GM21576 (cell line): Measurements from ENCODE around the gene ULK2.
"Not testable (repeated sequence)": the region's sequence is repeated elsewhere in the genome, so short reads cannot be mapped to it uniquely, and the experiment has no call there.

Experiments
- ATAC-seq: cut with Tn5 transposase; IDR thresholded peaks from one replicate; pipeline ENCODE4 v1.9.1; 2021; ENCODE audit warnings: mild to moderate bottlenecking, moderate library complexity; ENCODE audit not compliant: unreplicated experiment

The ULK2 gene

GRCh38 chr17:19768046-19768782 is 99.5 kb downstream of the ULK2 start:
- peak; percentile 41 for ATAC-seq

DNA sequence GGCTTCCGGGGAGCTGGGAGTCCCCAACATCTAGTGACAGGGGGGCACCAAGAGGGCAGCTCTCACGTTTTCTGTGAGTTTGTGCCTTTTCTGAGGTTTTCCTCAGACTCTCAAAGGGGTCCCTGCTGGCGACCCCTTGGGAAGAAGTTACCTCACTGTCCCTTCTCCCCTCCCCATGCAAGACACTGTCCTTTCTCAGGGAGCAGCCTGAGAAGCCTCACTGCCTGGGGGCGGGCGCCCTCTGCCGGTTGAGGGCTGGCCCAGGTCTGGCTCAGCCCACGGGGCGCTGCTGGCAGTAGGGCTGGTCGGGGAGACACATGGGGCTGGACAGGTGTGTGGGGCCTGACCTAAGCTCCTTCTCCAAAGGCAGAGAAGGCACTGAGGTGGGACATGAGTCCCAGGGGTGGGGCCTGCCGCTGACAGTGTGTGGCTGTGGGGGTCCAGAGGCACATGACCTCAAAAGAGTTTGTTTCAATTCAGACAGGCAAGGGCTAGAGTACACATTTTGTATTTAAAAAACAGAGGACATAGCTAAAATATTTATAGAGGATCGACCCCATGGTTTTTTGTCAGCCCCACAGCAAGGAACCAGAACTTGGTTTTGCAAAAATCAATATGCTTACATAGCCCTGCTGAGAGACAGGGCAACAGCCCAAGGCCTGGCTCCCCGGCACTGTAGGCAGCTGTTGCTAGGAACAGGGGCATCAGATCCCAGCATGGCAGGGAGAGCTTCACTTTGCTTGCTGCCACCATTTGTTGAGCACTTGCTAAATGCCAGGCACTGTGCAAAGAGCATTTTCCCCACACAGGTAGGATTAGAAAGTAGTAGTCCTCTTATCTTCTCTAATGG is 101.1 kb downstream of the ULK2 start:
- ATAC-seq: peak; percentile 66

DNA sequence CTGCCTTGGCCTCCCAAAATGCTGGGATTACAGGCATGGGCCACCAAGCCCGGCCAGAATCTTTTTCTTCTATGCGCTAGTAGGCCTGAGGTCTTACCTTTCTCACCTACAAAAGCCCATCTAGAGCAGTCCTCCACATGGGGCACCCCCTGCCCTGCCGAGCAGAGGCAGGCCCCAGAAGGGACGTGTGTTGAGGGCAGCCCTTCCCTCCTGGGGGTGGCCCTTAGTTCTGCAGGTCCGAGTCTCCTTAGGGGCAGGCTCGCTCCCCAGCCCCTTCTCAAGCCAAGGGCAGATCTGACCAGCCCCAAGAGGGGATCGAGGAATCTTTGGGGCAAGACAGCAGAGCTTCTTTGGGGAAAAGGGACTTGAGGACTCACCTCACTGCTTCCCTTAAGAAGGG is 101.7 kb downstream of the ULK2 start:
- ATAC-seq: no peak

GRCh38 chr17:19763991-19764390 is 103.7 kb downstream of the ULK2 start:
- ATAC-seq: not testable (repeated sequence)

GRCh38 chr17:19763416-19763815 is 104.3 kb downstream of the ULK2 start:
- no peak for ATAC-seq

DNA sequence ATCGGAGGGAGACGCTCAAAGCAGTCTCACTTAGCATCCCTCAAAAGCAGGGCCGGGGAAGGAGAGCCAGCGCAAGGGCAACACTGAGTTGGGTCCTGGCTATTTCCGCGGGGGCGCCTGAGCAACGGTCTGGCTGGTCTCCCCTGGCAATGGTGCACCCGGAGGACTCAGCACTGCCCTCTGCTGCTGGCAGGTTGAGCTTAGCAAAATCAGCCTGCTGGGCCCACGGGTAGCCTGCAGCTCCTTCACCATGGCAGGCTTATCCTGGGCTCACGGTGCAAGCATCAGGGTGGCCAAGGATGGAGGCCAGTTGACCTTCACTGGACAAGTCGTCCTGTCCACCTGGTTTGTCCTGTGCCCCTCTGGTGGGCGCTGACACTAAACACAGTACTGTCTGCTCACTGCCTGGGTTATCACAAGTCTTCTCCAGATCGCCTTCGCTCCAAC is 105.2 kb downstream of the ULK2 start:
- ATAC-seq: no peak

- ATAC-seq: no peak
Observed at GRCh38 chr17:19760746-19761145, 107.0 kb downstream of the ULK2 start.

GRCh38 chr17:19759568-19760549 is 107.9 kb downstream of the ULK2 start:
- no peak for ATAC-seq

DNA sequence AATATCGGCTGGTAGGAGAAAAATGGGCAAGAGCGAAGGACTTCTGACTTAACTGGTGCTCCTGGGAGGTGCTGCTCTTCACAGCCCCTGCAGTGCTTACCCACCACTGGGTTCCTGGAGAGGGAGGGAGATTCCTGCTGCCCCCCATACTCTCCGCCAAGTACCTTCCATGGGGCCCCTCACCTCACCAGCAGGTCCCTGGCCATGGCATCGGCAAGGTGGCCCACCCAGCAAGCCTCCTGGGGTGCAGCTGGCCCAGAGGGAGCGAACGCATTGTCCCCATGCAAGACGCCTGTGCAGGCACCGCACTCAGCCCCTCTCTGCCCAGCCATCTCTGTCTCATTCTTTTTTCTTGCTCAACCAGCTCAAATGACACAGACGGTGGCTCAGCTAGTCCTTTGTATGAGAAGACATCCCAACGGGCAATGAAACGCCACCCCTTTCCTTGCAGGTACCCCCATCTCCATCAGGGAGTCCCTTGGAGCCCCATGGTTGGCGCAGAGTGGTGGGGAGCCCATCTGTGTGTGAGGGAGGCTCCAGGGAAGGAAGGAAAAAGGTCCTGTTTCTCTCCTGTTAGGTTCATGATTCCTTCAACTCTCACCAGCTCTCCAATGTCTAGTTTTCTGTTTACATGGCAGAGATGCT is 110.1 kb downstream of the ULK2 start:
- no peak for ATAC-seq

GRCh38 chr17:19756546-19756945 is 111.2 kb downstream of the ULK2 start:
- ATAC-seq: no peak

DNA sequence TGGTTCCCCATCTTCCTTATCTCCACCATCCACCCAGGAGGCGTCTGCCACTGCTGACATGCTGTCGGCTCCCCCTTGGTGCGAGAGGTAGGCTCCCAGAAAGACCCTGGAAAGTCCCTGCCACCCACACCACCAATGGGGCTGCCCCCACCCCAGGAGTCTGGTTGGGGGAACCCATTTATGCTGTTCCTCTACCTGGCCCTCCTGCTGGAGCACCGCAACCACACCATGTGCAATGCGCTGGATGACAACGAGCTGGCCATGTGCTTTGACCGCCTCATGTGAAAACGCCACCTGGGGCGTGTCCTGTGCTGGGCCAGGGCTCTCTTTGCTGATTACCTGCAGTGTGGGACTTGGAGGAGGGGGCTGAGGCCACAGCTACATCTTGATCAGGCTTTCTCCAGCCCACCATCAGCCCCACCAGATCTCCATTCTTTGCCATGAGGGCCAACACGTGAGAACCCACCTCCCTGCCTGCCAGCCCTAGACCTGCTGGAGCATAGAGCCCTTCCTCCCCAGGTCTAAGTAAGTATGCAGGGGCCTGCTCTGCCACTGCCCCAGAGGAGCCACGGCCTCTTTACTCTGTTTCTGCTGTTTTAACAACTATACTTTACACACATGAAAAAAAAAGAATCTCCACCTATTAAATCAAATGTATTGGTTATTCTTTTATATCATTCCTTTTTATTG is 111.8 kb downstream of the ULK2 start:
- no peak for ATAC-seq

GRCh38 chr17:19755392-19755791 is 112.3 kb downstream of the ULK2 start:
- ATAC-seq: no peak

GRCh38 chr17:19753661-19754463 is 113.9 kb downstream of the ULK2 start:
- no peak for ATAC-seq

GRCh38 chr17:19753051-19753509 is 114.7 kb downstream of the ULK2 start:
- no peak for ATAC-seq

DNA sequence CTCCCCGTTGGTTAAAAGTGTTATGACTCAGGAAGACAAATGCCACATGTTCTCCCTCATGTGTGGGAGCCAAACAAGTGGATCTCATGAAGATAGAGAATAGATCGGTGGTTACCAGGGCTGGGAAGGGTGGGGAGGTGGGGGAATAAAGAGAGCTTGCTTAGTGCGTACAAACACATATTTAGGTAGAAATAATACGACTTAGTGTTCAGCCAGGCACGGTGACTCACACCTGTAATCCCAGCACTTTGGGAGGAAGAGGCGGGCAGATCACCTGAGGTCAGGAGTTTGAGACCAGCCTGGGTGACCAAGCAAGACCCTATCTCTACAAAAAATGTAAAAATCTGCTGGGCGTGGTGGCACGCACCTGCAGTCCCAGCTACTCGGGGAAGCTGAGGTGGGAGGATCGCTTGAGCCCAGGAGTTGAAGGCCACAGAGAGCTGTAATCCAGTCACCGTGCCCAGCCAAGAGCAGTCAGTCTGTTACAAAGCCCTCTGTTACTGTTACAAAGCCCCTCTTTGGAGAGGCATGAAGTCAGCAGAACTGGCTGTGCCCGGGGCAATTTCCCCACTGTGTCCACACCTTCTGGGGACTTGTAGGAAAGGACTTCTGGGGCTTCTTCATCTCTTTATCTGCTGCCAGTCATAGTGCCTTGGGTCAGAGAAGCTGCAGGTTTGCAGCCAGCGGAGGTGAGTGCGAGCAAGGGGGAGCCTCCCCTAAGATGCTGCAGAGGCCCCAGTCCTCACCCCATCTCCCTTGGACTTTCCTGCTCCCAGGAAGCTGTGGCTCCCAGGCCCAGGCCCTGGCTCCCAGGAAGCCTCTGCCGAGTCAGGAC is 115.3 kb downstream of the ULK2 start:
- ATAC-seq: no peak

DNA sequence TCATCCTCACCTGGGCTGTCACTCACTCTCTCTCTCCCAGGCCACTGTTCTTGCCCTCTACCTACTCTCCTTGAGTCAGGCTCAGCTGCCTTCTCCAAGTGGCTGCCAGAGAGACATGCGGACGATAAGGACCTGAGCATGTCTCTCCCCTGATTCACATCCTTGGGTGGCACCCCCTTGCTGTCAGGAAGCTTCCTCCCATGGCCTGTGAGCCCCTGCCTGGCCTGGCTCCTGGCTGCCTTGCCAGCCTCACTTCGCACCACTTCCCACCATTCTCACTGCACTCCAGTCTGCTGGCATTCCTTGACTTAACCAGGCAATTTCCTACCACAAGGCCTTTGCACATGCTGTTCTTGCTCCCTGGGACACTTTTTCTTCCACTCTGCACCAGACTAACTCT is 116.9 kb downstream of the ULK2 start:
- ATAC-seq: no peak

- no peak for ATAC-seq
Observed at GRCh38 chr17:19750020-19750572, 117.6 kb downstream of the ULK2 start.

- ATAC-seq: no peak
Observed at GRCh38 chr17:19748807-19749193, 118.9 kb downstream of the ULK2 start.
